ENCODE data around the gene DCLK1. TPM values are rescaled to one million over a fixed set of nuclear protein-coding genes. Genes with fewer than 3 reads are reported as not detected.

DCLK1 gene
- total RNA-seq, 1 experiment from 2014 or later, result 36.2 TPM

DNA sequence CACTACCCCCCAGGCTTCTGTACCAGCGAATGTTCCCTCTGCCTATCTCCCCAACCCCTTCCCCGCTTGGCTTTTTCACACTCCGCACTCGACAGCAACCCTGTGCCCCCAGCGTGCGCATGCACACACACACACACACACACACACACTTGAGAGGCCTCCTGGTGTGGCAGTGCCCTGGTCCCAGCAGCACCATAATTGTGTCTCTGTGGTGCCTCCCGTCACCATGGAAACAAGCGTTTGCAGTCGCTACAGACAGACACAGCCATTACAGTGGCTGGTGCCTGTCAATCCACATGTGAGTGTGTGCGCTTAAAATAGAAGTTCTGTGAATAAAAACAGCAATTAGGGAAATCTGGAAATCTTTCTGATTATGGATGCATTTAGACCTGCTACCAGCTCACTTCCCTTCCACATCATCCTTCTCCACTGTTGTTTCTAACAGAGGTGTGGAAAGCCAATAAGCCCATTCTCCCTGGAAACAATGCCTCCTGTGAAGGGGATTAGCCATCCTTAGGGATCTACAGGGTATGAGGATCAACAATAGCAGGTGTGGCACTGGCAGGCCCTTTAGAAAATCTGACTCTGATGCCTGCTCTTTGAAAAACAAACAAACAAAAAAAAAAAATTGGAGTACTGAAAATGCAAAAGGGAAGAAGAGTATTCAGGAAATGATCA is 146.3 kb downstream of the DCLK1 start:
- H3K4me3 Mint-ChIP-seq, result no peak overlapping the region
- H3K27ac Mint-ChIP-seq, result peak overlapping the region; percentile 53 to 98 (median 85); a peak in 5 of 7 replicates
- Histone ChIP-seq H3K4me2 (ENCODE audit: insufficient read depth, insufficient read length, low read length) (no peak overlapping the region), H3K79me1 (ENCODE audit: insufficient read depth, low read depth, low read length, poor library complexity, severe bottlenecking) (no peaks in the 10 kb centered on the region), H3K9ac (ENCODE audit: extremely low read depth, insufficient read length, low read length) (no peak overlapping the region), H3K27ac (ENCODE audit: insufficient read length, low read depth, low read length) (no peak overlapping the region), H3K9me3 (ENCODE audit: control insufficient read depth, low read depth, low read length) (peaks cover 4% of the 10 kb centered on the region), H3K27me3 (ENCODE audit: insufficient read depth, low read length) (no peaks in the 10 kb centered on the region), H3K23ac (ENCODE audit: insufficient read length, low read depth, low read length) (no peak overlapping the region), H3K14ac (ENCODE audit: insufficient read depth, low read length) (no peak overlapping the region), H3K56ac (ENCODE audit: insufficient read length, low read depth, low read length) (no peak overlapping the region), H3K18ac (ENCODE audit: insufficient read length, low read depth, low read length) (peak overlapping the region; percentile 83), H4K91ac (ENCODE audit: insufficient read length, low read depth, low read length) (no peak overlapping the region), H3K79me2 (ENCODE audit: insufficient read depth, low read length) (no peaks in the 10 kb centered on the region), H2BK20ac (ENCODE audit: low read depth, low read length, poor library complexity, severe bottlenecking) (no peak overlapping the region), H4K20me1 (ENCODE audit: control insufficient read depth, insufficient read depth, insufficient read length) (no peaks in the 10 kb centered on the region), H2BK15ac (ENCODE audit: low read depth, low read length) (no peak overlapping the region), H2AK5ac (ENCODE audit: insufficient read length, low read length) (no peak overlapping the region), H2AFZ (ENCODE audit: low read length) (no peak overlapping the region), H4K5ac (ENCODE audit: insufficient read length, low read depth, low read length) (no peak overlapping the region), H2BK5ac (ENCODE audit: insufficient read length, low read length) (no peak overlapping the region), H3K4ac (ENCODE audit: low read depth, low read length) (no peak overlapping the region), H2BK12ac (ENCODE audit: insufficient read length, low read depth, low read length) (no peak overlapping the region), H3K23me2 (ENCODE audit: insufficient read length, low read depth, low read length, poor library complexity, severe bottlenecking) (no peaks in the 10 kb centered on the region), H3T11ph (ENCODE audit: low read length) (no peak overlapping the region), H2BK120ac (ENCODE audit: low read depth, low read length, poor library complexity, severe bottlenecking) (no peak overlapping the region), H4K8ac (replicated peaks; ENCODE audit: insufficient read length, low read depth, low read length) (no peak overlapping the region), H3K4me1 (ENCODE audit: insufficient read depth, low read length) (peaks cover 19% of the 10 kb centered on the region)
- peaks cover 6 to 21% (median 11%) of the 10 kb centered on the region in 3 experiments; a peak in 6 of 7 replicates for H3K36me3 Mint-ChIP-seq (ENCODE audit: insufficient read depth in 1 of 3, low read depth in 3 of 3)
- TF ChIP-seq CTCF (conservative IDR thresholded peaks at IDR 0.05), result no peak
- peaks cover 18 to 20% of the 10 kb centered on the region in 2 experiments for H3K9me3 Mint-ChIP-seq
- H3K4me1 Mint-ChIP-seq, result peaks cover 44 to 46% of the 10 kb centered on the region in 2 experiments
- H3K27me3 Mint-ChIP-seq (ENCODE audit: low read depth), result no peaks in the 10 kb centered on the region; the same call in 1 of the 2 replicates
- no CpG with 5 or more reads among the region's 10 CpGs for whole genome bisulfite sequencing (ENCODE audit: extremely low coverage, insufficient read length, low lambda C conversion rate)
- peak; percentile 64 for DNase-seq
